HL-60/S4 (cell line): Measurements from ENCODE around the gene TOR4A.

Experiments
- in situ Hi-C: fragments of 300-500 bp; cut with MboI; formaldehyde crosslinking; loops from 2 replicates; pipeline ENCODE4 v1.14.3; 2022; ENCODE audit warnings: low sequenced_read_pairs

TOR4A gene

DNA sequence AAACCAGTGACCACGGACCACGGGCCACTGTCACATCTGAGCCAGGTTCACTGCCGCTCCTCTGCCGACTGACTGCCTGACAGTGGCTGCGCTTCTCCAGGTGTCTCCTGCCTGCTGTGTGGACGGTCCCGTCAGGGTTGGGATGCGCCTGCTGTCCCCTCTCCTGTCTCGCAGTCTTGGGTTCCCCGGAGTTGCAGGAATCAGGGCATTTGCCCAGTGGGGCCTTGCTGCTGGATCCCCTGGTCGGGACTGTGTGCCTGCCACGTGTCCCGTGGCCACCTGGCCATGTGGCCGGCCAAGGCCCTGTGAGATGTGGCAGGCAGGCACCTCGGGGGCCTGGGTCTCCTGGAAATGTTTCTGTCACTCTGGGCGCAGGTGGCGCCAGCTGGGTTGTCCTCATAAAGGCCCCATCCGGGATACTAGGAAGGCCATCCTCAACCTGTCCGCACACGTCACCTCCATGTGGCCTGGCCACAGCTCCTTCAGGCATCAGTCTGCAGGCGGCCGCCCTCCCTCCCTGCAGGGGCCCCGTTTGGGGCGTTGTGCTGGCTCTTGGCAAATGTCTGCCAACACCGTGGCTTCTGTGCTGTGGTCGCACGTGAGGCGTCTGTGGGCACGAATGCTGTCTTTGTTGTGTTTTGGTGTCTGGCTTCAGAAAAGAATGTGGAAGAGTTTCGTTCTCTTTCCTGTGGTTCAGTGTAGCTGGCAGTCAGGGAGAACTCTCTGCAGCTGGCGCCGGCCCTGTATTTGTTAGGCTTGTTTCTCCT lies 6.4 kb upstream of the TOR4A start:
- in situ Hi-C loops, result no loop called here

DNA sequence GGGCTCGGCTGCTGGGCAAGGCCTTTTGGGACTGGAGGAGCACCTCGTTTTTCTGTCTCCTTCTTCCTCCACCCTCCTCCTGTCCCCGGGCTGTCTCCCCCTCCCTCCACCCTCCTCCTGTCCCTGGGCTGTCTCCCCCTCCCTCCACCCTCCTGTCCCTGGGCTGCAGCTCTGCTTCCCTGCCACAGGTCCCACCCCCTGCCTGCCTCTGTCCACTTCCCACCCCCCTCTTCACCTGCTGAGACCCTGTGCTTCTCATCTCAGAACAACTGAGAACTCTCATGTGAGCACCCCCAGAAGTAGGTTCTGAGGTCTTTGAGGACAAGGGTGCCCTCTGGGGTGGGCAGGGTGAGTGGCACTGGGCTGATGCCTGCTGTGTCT lies 5.8 kb upstream of the TOR4A start:
- in situ Hi-C loops, result no loop called here

- in situ Hi-C loops, result no loop called here
Measured at GRCh38 chr9:137272241-137273094, 5.1 kb upstream of the TOR4A start.

- in situ Hi-C loops, result no loop called here
Measured at GRCh38 chr9:137273095-137273490, 4.4 kb upstream of the TOR4A start.

- in situ Hi-C loops, result no loop called here
Measured at GRCh38 chr9:137273611-137274320, 3.8 kb upstream of the TOR4A start.

- in situ Hi-C loops, result no loop called here
Measured at GRCh38 chr9:137275203-137275587, 2.3 kb upstream of the TOR4A start.

GRCh38 chr9:137275588-137276472 lies 1.7 kb upstream of the TOR4A start:
- in situ Hi-C loops, result no loop called here

GRCh38 chr9:137276473-137277328 lies 825 bp upstream of the TOR4A start:
- in situ Hi-C loops, result no loop called here

GRCh38 chr9:137278061-137278701 lies 655 bp downstream of the TOR4A start:
- in situ Hi-C loops, result no loop called here

DNA sequence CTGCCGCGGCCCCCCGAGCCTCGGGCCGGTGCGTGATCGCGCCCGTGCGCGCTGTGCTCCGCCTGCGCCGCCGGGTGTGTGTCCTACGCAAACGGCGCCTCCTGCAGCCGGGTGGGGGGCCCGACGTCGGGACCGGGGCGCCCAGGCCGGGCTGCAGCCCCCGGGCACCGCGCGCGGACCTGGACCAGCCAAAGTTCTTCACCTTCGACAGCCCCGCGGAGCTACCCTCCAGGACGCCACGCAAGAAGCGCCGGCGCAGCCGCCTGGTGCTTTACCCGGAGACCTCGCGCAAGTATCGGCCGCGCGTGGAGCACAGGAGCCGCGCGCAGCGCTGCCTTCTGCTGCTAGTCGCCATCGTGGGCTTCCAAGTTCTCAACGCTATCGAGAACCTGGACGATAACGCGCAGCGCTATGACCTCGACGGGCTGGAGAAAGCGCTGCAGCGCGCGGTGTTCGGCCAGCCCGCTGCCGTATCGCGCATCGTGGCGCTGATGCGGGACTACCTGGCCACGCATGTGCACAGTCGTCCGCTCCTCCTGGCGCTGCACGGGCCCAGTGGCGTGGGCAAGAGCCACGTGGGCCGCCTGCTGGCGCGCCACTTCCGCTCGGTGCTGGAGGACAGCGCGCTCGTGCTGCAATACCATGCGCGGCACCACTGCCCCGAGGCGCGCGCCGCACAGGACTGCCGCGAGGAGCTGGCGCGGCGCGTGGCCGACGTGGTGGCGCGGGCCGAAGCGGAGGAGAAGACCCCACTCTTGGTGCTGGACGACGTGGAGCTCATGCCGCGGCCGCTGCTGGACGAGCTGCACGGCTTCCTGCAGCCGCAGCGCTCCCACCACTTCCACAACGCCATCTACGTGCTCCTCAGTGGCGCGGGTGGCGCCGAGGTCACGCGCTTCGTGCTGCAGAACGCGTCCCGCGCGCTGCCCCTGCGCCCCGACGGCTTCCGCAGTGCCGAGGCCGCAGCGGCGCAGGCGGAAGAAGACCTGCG lies 1.5 kb downstream of the TOR4A start:
- in situ Hi-C loops, result no loop called here

DNA sequence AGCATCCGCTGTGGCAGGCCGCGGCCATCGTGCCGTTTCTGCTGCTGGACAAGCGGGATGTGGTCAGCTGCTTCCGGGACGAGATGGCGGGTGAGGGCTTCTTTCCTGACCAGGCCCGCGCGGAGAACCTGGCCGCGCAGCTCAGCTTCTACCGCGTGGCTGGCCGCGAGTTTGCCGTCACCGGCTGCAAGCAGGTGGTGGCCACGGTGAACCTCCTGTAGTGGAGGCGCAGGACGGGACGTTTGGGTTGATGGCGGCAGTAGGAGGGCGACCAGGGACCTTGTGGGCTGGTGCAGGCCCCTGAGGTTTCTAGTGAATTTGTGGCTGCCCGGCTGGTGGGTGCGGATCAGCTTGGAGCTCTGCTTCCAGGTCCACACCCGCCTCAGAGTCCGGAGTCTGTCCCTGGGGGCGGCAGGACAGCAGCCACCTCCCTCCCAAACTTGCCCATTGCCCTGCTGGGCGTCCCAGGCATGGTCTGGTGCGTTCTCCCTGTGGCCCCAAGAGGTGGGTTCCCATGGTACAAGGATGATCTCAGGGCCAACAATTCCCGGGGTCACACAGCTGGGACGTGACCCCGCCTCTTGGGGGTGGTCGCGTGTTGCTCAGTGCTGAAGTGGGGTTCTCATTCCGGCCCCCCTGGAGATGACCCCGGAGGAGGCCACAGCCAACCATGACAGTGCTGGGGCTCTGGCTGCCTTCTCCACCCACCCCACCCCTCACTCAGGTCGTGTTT lies 2.4 kb downstream of the TOR4A start:
- in situ Hi-C loops, result no loop called here

GRCh38 chr9:137280474-137281344 lies 3.2 kb downstream of the TOR4A start:
- in situ Hi-C loops, result no loop called here

GRCh38 chr9:137281345-137282116 lies 4.0 kb downstream of the TOR4A start:
- in situ Hi-C loops, result no loop called here

DNA sequence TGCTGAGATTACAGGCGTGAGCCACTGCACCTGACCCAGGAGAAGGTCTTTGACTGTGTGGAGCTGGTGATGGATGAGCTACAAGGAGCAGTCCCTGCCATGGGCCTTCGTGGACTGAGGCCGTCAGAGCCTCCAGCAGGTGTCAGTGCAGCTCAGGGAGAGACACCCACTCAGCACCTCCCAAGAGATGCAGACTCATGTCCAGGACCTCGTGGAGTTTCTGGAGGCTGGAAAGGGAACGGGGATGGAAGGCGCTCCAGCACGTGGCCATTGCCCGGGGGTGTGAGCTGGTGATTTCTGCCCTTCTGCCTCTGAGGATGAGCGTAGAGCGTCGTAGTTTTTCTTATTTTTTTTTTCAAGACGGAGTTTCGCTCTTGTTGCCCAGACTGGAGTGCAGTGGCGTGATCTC lies 9.5 kb downstream of the TOR4A start:
- in situ Hi-C loops, result no loop called here

DNA sequence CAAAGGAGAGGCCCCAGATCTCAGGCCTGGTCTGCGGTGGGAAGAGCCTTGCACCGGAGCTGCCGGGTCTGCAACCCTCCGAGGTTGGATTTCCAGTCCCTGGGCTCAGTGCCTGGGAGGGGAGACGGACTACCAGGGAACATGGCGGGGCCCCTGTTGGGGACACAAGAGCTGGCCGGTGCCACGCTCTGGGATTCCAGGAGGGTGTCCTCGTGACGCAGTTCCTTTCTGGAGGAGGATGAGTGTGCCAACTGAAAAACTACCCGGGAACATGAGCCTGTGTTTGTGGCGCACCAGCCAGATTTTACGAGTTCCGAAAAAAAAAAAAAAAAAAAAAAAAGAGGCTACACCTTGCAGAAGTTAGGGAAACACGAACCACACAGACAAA lies 15.6 kb downstream of the TOR4A start:
- in situ Hi-C loops, result loop anchor here (5.0 to 10.0 kb wide), 2 partner anchors 114 to 232 kb away; no protein-coding TSS in a partner anchor
